Measurements from ENCODE around the gene APOM.

The APOM gene

DNA sequence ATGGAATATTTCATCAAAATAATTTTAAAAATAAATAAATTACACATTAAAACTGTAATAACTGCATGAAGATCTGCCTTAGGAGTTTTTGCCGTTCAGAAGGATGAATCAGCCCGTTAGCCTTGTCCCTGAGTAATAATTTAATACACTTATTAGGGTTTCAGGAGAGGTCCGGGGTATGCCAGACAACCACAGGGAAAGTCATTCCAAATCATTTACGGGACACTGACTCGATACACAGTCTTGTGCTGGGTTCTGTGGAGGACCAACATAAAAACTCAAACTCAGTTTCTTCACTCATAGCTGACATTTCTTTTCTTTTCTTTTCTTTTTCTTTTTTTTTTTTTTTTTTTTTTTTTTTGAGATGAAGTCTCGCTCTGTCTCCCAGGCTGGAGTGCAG, 50.2 kb downstream of the APOM start:
- DNase-seq (ENCODE audit: low read depth): peak; percentile 47

- DNase-seq (ENCODE audit: low read depth): no peak
Observed at GRCh38 chr6:31706599-31706998, 50.9 kb downstream of the APOM start, which contains the start of gene LY6G6F. Gene LY6G6F, plus strand, starts transcription at chr6:31706866. Its CDS starts 41 bp downstream, at chr6:31706907.

DNA sequence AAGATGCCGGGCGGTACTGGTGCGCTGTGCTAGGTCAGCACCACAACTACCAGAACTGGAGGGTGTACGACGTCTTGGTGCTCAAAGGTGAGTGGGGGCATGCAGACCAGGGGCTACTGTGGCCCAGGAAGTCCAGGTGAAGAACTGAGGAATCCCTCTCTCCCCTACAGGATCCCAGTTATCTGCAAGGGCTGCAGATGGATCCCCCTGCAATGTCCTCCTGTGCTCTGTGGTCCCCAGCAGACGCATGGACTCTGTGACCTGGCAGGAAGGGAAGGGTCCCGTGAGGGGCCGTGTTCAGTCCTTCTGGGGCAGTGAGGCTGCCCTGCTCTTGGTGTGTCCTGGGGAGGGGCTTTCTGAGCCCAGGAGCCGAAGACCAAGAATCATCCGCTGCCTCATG, 52.0 kb downstream of the APOM start:
- no peak for DNase-seq (ENCODE audit: low read depth)

Measured in EH (cell line).